Muscle of leg (tissue), 11 donors: ENCODE measurements around the gene ABTB2. TPM values are rescaled to one million over a fixed set of nuclear protein-coding genes. Genes with fewer than 3 reads are reported as not detected.

Experiments used
- DNase-seq: peaks from one replicate; pipeline ENCODE4 v3.0.0; 2013
- H3K27ac ChIP-seq: one replicate; pipeline ENCODE4 v1.5.1; 2013; ENCODE audit warnings: mild to moderate bottlenecking, low read length, control low read depth
- H3K27me3 ChIP-seq: one replicate; pipeline ENCODE4 v1.6.1; 2013; ENCODE audit warnings: low read length; ENCODE audit not compliant: control insufficient read depth, insufficient read depth
- H3K36me3 ChIP-seq: one replicate; pipeline ENCODE4 v1.6.1; 2013; ENCODE audit warnings: low read length; ENCODE audit not compliant: control insufficient read depth, insufficient read depth
- H3K4me1 ChIP-seq: one replicate; pipeline ENCODE4 v1.6.1; 2013; ENCODE audit warnings: low read length; ENCODE audit not compliant: control insufficient read depth, insufficient read depth
- H3K4me3 ChIP-seq: one replicate; pipeline ENCODE4 v1.5.1; 2013; ENCODE audit warnings: low read length, control low read depth
- H3K9me3 ChIP-seq: replicated peaks from 2 replicates; pipeline ENCODE4 v1.6.1; 2013; ENCODE audit warnings: low read depth, low read length; ENCODE audit not compliant: control insufficient read depth
- WGBS: methylation state at CpG from one replicate; pipeline ENCODE4 v1.1.5; 2013; ENCODE audit warnings: missing lambda C conversion rate; ENCODE audit not compliant: insufficient coverage; 5-methylcytosine and 5-hydroxymethylcytosine counted together
- polyA plus RNA-seq, 8 donors: library from polyadenylated mRNA; unstranded; fragments of 120-200 nt; gene quantifications; one replicate each; pipeline versions ENCODE4 v1.2.1 to v1.2.3, GENCODE V29; 2013; ENCODE audit warnings: inconsistent platforms in 1 of 8, low replicate concordance in 1 of 8; ENCODE audit not compliant: insufficient read length in 8 of 8, insufficient read depth in 1 of 8
- total RNA-seq: library from RNA; stranded (reverse); fragments of 120-200 nt; gene quantifications from one replicate; pipeline ENCODE4 v1.2.4, GENCODE V29; 2013

The ABTB2 gene
- total and polyA plus RNA-seq, 9 donors = 3.5 to 8.5 (median 6.5) TPM

- Histone ChIP-seq H3K27me3 (no peaks in the 10 kb centered on the region), H3K27ac (no peak overlapping the region), H3K4me3 (no peak overlapping the region), H3K4me1 (peaks cover 16% of the 10 kb centered on the region), H3K36me3 (no peaks in the 10 kb centered on the region), H3K9me3 (no peaks in the 10 kb centered on the region)
- DNase-seq = no peak
- 20% methylated on average over 1 of the region's 3 CpGs for WGBS
These were observed 98.7 kb downstream of the ABTB2 start for GRCh38 chr11:34259087-34259486.

GRCh38 chr11:34256626-34257025 lies 101.2 kb downstream of the ABTB2 start:
- no peak for DNase-seq
- Histone ChIP-seq H3K27me3 (no peaks in the 10 kb centered on the region), H3K27ac (no peak overlapping the region), H3K4me1 (peaks cover 4% of the 10 kb centered on the region), H3K4me3 (no peak overlapping the region), H3K9me3 (no peaks in the 10 kb centered on the region), H3K36me3 (no peaks in the 10 kb centered on the region)
- 14% methylated on average over 1 of the region's 6 CpGs for WGBS

- Histone ChIP-seq H3K27ac (no peak overlapping the region), H3K9me3 (no peaks in the 10 kb centered on the region), H3K4me3 (no peak overlapping the region), H3K27me3 (no peaks in the 10 kb centered on the region), H3K36me3 (no peaks in the 10 kb centered on the region), H3K4me1 (peaks cover 8% of the 10 kb centered on the region)
- DNase-seq = no peak
- WGBS = no CpG with 5 or more reads among the region's 6 CpGs
These were observed 101.7 kb downstream of the ABTB2 start for GRCh38 chr11:34256150-34256549.

GRCh38 chr11:34255101-34255500 lies 102.7 kb downstream of the ABTB2 start:
- Histone ChIP-seq H3K9me3 (no peaks in the 10 kb centered on the region), H3K36me3 (no peaks in the 10 kb centered on the region), H3K4me1 (peaks cover 13% of the 10 kb centered on the region), H3K27me3 (no peaks in the 10 kb centered on the region), H3K4me3 (no peak overlapping the region), H3K27ac (no peak overlapping the region)
- DNase-seq = no peak
- 100% methylated on average over 2 of the region's 2 CpGs for WGBS

DNA sequence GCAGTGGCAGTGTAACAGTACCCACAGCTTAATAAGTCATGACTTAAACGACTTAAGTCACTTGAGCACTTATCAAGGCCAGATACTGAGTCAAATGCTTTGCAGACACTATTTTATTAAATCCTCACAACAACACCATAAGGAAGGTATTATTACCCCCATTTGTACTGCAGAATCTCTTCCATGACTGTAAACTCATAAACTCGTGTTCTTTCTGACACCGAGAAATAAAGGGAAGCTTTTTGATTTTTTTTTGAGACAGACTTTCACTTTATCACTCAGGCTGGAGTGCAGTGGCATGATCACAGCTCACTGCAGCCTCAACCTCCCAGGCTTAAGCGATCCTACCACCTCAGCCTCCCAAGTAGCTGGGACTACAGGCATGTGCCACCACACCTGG lies 103.8 kb downstream of the ABTB2 start:
- WGBS = no CpG with 5 or more reads among the region's 4 CpGs
- no peak for DNase-seq
- no peaks in the 10 kb centered on the region for H3K27me3 ChIP-seq
- H3K9me3 ChIP-seq = no peaks in the 10 kb centered on the region
- H3K4me1 ChIP-seq = peaks cover 13% of the 10 kb centered on the region
- H3K27ac ChIP-seq = no peak overlapping the region
- no peaks in the 10 kb centered on the region for H3K36me3 ChIP-seq
- no peak overlapping the region for H3K4me3 ChIP-seq

GRCh38 chr11:34252651-34253050 lies 105.2 kb downstream of the ABTB2 start:
- WGBS = 55% methylated on average over 2 of the region's 3 CpGs
- Histone ChIP-seq H3K4me1 (peaks cover 13% of the 10 kb centered on the region), H3K4me3 (no peak overlapping the region), H3K27ac (no peak overlapping the region), H3K27me3 (no peaks in the 10 kb centered on the region), H3K9me3 (no peaks in the 10 kb centered on the region), H3K36me3 (no peaks in the 10 kb centered on the region)
- no peak for DNase-seq

- H3K9me3 ChIP-seq = no peaks in the 10 kb centered on the region
- H3K36me3 ChIP-seq = no peaks in the 10 kb centered on the region
- 79% methylated on average over 2 of the region's 7 CpGs for WGBS
- peaks cover 13% of the 10 kb centered on the region for H3K4me1 ChIP-seq
- H3K27ac ChIP-seq = no peak overlapping the region
- DNase-seq = no peak
- no peak overlapping the region for H3K4me3 ChIP-seq
- no peaks in the 10 kb centered on the region for H3K27me3 ChIP-seq
These were observed 105.8 kb downstream of the ABTB2 start for GRCh38 chr11:34252015-34252414.

DNA sequence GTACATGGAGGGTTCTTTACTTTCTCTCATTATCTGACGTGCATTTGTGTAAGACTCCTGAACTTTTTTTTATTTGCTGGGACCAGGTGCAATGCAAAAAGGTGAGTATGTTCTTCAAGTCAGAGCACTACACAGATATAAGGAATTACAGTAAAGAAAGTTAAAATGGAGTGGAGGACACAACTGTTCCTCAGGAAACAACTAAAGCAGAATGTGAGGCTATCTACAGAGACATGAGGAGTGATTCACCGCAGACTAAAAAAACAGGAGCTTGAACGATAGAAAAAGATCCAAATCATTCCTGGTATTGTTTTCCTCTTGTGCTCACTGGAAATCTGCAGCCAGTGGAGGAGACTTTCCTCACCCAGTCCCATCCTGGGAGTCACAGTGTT lies 106.2 kb downstream of the ABTB2 start:
- Histone ChIP-seq H3K27ac (peak overlapping the region; percentile 44), H3K27me3 (no peaks in the 10 kb centered on the region), H3K9me3 (no peaks in the 10 kb centered on the region), H3K4me3 (no peak overlapping the region), H3K4me1 (peaks cover 13% of the 10 kb centered on the region), H3K36me3 (no peaks in the 10 kb centered on the region)
- DNase-seq = no peak
- WGBS = 7% methylated on average over 2 of the region's 3 CpGs

- DNase-seq = peak; percentile 50
- Histone ChIP-seq H3K36me3 (no peaks in the 10 kb centered on the region), H3K4me3 (no peak overlapping the region), H3K9me3 (no peaks in the 10 kb centered on the region), H3K4me1 (peaks cover 13% of the 10 kb centered on the region), H3K27ac (peak overlapping the region; percentile 44), H3K27me3 (no peaks in the 10 kb centered on the region)
- 59% methylated on average over 4 of the region's 10 CpGs for WGBS
These were observed 106.8 kb downstream of the ABTB2 start for GRCh38 chr11:34250732-34251588.

- no peak for DNase-seq
- Histone ChIP-seq H3K9me3 (no peaks in the 10 kb centered on the region), H3K36me3 (no peaks in the 10 kb centered on the region), H3K4me3 (no peak overlapping the region), H3K4me1 (peaks cover 13% of the 10 kb centered on the region), H3K27me3 (no peaks in the 10 kb centered on the region), H3K27ac (no peak overlapping the region)
- WGBS = 83% methylated on average over 1 of the region's 2 CpGs
These were observed 107.6 kb downstream of the ABTB2 start for GRCh38 chr11:34250211-34250610.
